GM21529 (cell line): ENCODE results near the gene ARHGEF39.

Experiments
- ATAC-seq: cut with Tn5 transposase; IDR thresholded peaks from one replicate; pipeline ENCODE4 v1.9.1; 2021; ENCODE audit not compliant: unreplicated experiment

The ARHGEF39 gene

DNA sequence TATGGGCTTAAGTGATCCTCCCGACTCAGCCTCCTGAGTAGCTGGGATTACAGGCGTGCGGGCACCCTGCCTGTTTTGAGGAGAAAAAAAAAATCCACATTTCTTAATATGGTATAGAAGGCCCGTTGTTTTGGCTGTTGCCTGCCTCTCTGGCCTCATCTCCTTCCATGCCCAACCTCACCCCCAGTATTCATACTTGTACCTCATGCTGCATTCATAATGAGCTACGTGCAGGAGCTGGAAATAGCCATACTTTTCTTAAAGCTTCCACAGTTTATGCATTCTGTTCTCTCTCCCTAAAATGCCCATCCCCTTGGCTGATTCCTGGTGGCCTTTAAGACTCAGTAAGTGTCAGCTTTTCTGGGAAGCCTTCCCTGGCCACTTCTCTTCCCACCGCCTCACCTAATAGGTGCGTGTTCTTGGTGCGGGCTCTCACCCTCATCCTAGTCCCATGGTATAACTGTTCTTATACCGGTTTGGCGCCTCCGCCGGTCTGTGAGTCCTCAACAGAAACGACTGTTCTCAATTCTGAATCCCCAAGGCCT, 26.8 kb upstream of the ARHGEF39 start:
- ATAC-seq: no peak

DNA sequence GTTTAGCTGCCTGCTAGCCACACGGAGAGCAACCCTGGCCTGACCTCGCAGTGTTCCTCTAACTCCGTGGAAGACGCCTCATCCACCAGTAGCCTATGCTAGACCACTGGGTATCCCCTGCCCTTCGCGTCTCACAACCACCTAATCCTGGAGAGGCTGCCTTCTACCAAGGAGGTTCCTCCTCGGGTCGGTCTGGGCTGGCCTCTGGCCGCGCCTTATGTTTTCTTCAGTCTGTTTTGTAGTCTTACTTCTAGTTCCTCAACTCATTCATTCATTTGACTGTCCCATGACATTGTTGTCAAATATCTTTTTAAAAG, 26.3 kb upstream of the ARHGEF39 start:
- ATAC-seq: no peak

DNA sequence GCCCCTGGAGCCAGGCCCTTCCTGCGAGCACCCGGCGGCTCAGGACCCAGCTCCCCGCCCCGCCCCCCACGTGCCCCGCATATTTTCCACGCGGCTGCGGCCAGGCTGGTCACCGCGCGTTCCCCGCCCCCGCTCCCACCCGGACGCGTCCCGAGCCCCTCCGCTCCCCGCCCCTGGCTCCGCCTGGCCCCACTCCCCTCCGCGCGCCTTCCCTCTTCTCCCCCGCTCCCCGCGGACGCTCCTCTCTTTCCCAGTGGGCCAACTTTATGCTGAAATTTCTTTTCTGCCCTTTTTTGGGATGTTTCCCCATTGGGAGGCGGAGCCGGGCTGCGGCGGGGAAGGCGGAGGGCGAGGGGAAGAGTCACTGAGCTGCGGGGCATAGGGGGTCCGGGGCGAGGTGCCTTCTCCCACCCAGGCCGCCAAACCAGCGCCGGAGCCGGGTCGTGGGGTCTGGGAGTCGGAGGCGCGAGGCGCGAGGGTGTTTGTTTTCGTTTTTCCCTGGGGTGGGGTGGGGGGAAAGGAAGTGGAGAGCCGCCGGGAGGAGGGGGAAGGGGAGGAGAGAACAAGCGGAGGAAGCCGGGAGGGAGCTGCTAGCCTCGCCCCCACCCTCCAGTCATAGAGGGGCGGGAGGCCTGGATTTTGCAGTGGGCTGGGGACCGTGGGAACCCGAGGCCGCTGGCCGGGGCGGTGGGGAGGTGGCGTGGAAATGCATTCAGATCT, 25.8 kb upstream of the ARHGEF39 start:
- no peak for ATAC-seq

DNA sequence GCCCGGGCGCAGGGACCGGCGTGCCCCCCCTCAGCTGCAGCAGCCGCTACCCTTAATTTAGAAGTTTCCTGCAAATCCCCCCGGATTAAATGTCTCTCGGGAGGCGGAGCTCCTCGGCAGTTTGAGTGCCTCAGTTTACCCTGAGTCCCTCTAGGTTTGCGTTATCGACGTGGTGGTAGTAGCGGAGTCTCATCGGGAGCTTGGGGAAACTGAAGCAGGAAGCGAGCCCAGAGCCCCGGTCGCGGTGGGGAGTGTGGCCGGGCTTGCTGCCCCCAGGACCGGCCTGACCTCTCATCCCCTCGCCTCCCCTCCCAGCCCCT, 25.3 kb upstream of the ARHGEF39 start:
- ATAC-seq: no peak

DNA sequence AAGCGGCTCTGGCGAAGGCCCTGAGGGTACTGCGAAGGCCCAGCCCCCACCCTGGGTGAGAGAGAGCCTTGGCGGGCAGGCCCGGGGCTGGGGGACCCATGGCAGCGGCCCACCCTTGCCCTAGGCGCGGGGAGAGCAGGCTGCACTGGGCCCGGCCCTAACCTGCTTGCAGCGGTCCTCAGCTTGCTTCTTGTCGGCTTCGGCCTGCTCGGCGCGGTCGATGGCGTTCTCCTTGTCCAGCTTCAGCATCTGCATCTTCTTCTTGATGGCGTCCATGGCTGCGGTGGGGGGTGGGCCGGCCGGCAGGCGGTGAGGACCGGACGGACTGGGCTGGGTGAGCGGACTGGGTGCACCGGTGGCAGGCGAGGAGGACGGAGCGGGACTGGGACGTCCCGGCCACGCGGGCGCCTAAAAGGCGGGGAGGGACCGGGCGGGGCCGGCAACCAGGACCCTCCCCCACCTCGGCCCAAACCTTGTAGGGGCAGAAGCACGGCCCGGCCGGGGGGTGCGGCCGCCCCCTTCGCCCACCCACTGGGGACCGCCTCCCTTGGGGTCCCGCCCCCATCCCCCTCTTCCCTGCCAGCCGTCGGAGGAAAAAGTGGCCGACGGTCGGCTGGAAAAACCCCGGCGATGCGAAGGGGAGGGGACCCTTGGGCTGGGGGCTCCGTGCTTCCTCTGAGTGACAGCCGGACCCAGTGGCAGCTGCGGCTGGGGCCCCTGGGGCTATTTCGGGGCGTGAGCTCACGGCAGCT, 24.7 kb upstream of the ARHGEF39 start, which contains the start of gene TPM2:
Gene TPM2, minus strand, starts transcription at position 384 of the 752 bp plus-strand sequence. Its CDS starts 108 bp downstream, at position 276.
- no peak for ATAC-seq

DNA sequence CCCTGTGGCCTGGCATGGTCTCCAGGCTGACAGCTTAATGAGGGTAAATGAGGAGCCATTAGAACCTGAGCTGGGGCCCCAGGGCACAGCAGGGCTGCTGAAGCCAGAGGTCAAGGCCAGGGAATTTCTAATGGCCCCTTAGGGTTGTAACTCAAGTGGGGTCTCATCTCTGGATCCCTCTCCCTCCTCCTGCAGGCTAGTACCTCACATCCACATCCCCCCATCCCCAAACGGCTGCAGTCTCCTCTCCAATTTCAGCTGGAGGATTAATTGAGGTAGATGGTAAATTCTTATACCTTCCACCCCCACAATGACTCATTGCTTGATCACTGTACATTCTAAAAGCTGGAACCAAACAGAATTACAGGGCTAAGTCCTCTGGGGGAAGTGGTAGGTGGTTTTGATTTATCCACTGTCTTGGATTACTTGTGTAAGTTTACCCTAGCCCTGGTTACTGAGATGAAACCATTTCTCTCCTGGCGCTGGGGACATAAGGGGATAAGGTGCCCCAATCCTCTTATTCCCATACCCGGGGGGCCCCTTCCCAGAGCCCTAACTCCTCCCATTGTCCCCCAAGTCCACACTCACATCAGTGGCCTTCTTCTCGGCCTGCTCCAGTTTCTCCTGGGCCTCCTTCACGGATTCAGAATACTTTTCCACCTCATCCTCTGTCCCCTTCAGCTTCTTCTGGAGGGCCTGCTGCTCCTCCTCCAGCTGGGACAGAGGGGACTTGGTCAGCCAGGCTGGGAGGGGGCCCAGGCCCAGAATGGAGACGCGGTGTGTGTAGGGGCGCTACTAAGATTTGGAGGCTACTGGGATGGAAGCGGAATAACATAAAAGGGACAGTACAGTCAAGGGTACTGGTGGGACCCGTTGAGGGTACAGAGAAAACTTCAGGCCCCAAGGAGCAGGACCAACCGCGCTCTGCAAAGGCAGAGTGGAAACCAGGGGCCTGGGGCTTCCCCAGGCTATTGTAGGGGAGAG, 23.9 kb upstream of the ARHGEF39 start:
- no peak for ATAC-seq

DNA sequence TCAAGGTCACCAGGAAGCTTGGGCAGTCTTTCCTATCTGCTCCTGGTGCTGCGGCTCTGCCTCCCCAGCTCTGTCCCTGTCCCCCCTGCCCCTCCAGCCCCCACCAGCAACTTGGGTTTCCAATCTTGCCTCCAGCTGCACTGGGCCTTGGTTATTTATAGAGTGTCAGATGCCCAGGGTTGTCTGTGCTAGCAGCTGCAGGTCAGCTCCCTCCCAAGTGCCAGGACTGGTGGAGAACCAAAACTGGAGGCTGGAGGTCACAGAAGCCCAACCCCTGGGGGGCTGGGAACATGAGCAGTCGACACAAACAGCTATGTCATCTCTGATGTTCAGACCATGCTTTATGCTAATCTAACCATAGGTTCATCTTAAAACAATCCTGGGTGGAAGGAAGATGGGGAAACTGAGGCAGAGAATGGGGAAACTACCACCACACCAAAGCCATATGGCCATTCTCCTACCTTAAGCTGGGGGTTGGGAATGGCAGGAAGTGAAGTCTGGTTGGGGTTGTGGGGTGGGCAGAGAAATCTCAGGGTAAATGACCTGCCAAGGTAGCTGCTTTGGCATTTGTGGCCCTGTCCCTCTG, 23.1 kb upstream of the ARHGEF39 start:
- no peak for ATAC-seq

DNA sequence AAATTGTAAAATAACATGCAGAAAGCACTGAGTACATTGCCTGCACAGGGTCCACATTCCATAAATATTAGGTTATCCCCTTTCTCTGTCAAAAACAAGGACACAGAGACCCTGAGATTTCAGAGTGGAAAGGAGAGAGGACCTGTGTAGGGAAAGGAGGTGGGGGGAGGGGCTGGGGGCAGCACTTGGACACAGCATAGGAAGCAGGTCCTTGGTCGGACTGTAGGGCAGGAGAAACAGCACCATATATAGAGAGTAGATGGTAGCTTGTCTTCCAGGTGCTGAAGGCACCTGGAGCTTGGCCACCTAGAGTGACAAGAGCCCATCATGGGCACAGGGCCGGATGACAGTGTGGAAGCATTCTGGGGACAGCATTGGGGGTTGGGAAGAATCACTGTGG, 22.3 kb upstream of the ARHGEF39 start:
- ATAC-seq: no peak

DNA sequence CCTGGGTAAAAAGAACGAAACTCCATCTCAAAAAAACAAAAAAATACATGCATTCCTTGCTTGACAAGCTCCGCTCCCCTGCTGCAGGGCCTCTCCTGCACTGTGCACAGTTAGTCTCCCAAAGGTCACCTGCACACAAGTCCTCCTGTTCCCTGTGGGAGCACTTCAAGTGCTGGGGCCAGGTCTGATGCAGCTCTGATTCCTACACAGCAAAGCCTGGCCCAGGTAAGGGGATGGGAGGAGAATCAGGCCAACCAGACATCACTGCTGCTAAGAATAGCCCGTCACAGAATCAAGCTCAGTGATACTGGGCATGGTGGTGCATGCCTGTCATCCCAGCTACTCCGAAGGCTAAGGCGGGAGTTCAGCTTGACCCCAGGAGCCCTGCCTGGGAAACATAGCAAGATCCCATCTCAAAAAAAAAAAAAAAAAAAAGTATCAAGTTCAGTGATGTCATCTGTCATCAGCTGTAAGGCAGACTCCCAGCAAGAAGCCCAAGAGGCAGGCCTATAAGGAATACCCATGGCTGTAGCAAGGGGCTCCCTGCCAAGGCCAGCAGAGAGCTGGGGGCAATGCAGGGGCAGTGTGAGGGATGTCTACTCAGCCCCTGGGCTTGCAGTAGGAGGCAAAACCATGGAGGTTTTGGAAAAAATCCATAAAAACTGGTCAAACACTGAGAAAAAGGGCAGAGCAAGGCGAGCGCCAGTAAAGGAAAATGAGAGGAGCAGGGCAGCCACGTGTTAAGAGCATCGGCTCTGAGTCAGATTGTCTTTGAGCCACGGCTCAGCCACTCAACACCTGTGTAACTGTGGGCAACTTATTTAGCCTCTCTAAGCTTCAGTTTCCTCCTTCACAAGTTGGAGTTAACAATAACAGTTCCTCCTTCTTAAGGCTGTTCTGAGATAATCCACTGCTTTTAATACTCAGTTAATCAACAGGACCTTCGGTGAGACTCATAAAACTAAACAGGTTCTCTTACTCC, 21.5 kb upstream of the ARHGEF39 start:
- no peak for ATAC-seq

DNA sequence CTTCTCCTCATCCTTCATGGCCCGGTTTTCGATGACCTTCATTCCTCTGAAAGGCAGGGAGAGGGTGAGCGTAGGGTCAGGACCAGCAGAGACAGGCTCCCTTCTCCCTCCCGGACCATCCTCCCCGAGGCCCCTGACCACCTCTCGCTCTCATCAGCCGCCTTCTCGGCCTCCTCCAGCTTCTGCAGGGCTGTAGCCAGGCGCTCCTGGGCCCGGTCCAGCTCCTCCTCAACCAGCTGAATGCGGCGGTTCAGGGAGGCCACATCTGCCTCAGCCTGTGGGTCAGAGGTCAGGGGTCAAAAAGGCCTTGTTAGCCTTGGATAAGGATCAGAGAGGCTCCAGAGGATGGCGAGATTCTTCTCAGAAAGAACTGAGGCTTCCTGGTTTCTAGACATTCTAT, 20.5 kb upstream of the ARHGEF39 start:
- ATAC-seq: no peak

DNA sequence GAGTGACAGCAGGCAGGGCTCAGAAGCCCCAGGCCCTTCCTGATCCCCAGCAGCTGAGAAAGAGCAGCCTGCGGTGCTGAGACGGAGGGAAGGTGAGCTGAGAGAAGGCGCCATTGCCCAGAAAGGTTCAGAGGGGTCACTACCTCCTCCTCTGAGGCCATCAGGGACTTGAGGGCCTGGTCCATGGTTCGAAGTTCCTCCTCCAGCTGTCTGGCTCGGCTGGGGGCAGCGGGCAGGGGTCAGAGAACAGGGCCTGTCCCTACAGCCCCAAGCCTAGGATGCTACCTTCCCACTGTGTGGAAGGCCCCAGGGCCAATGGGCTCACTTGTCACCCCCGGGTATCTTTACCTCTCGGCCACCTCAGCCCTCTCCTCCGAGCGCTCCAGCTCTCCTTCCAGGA, 19.9 kb upstream of the ARHGEF39 start:
- no peak for ATAC-seq

DNA sequence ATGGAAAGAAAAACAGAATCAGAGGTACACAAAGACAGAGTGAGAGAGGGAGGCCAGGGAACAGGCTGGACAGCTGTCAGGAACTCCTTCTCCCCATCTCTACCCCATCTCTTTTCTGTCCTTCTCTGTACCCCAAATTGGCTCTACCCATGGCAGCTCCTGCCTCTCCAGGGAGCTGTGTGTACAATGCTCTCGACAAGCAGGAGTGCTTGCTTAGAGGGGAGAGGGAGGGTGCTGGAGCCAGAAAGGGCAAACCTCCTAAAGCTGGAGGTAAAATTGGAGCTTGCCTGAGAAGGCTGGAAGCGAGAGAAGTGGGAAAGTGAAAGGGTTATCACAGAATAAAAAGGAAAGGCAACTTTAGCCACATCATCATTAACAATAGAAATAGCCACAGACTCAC, 18.3 kb upstream of the ARHGEF39 start:
- ATAC-seq: no peak

DNA sequence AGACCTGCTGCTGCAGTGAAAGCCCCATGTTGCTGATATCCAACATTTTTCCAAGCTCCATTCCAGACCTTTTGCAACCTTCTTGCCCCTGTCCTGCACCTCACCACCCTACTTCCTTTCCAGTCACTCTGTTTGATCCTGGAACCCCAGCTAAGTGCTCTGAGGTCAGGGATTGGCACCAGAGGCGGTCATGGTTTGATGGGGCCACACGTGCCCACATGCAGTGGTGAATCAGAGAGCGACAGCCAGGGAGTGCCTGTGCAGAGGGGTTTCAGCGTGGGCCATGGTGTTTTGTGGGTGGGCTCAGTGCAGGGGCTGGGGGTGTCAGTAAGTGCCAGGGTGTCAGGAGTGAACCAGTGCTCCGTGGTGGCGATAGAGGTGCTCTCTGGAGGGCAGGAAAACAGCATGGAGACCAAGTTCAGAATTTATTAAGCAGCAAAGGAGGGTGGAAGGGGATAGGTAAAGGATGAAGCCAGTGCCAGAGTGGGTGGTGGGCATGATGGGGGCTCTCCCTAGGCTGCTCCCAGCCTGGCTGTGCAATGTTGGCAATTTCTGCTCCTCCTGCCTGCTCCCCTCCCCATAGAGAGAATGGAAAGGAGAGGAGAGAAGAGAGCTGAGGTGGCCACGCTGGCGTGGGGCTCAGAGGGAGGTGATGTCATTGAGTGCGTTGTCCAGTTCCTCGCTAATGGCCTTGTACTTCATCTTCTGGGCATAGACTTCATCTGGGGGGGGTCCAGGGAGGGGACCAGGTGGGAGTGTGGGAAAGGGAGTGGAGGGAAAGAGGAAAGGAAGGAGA, 17.7 kb upstream of the ARHGEF39 start:
- ATAC-seq: no peak

DNA sequence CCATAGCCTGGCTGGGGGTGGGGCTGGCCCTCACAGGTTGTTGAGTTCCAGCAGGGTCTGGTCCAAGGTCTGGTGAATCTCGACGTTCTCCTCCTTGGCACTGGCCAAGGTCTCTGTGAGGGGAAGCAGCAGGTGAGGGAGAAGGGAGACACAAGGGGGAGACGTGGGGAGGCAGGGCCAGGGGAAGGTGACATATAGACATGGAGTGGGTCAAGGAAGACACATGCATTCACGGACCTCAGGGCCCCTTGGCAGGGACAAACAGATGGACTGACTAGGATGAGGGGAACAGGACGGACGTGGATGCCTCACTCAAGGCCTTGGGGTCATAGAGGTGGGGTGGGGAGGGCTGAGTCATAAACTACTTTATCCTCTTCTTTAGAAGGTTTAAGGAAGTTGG, 17.1 kb upstream of the ARHGEF39 start:
- ATAC-seq: no peak

DNA sequence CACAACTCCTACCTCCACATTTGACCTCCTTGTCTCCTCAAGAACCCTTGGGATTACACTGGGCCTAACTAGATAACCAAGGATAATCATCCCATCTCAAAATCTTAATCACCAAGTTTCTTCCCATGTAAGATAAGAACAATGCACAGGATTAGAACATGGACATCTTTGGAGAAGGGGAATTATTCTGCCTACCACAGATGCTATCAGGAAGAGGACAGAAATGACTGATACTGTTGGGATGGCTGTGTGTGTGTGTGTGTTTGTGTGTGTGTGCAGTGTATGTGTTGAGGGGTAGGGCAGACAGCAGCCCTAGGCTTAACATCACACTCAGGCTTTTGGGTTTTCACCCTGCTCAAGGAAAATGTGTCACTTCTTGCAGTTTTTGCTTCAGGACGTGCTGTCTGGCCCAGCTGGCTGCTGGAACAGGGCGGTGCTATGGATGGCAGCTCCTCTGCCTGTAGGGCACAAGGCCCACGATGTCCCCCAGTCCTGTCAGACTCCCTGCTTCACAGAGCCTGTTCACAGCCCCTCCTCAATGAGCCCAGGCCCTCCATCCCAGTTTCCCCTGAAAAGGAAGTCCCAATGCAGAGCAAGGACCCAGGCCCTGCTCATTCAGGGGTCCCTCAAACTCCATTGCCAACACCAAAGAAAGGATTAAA, 16.5 kb upstream of the ARHGEF39 start:
- no peak for ATAC-seq

DNA sequence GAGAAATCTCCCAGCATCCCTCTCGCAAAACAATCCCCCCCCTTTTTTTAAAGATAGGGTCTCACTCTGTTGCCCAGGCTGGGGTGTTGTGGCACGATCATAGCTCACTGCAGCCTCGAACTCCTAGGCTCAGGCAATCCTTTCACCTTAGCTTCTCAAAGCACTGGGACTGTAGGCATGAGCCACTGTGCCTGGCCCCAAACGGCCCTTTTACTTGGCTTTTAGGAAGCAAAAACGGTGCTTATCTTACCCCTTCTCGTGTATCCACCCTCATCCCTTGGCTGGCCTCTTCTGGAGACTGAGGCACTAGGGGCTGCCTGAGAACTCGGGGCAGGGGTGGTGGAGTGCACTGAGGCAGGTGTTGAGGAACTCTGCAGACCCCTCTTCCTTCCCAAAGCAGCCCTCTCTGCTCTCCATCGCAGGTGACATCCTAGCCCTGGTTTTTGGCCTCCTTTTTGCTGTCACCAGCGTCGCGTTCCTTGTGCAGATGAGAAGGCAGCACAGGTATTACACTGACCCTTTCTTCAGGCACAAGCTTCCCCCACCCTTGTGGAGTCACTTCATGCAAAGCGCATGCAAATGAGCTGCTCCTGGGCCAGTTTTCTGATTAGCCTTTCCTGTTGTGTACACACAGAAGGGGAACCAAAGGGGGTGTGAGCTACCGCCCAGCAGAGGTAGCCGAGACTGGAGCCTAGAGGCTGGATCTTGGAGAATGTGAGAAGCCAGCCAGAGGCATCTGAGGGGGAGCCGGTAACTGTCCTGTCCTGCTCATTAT, 15.5 kb upstream of the ARHGEF39 start:
- ATAC-seq: peak; percentile 81

DNA sequence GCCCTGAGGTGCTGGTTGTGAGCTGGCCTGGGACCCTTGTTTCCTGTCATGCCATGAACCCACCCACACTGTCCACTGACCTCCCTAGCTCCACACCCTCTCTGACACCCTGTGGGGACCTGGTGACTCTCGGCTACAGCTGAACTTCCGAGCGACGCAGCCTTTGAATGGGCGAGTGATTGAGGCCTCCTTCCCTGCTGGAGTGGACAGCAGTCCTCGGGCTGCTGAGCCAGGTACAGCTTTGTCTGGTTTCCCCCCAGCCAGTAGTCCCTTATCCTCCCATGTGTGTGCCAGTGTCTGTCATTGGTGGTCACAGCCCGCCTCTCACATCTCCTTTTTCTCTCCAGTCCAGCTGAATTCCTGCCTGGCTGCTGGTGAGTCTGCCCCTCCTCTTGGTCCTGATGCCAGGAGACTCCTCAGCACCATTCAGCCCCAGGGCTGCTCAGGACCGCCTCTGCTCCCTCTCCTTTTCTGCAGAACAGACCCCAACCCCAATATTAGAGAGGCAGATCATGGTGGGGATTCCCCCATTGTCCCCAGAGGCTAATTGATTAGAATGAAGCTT, 14.9 kb upstream of the ARHGEF39 start:
- ATAC-seq: no peak
